Stimulated activated CD8-positive, alpha-beta memory T cell treated with anti-CD3 and anti-CD28 coated beads, Interleukin-4, amount 100 ng/mL, for 48 hours (primary cell): ENCODE results near the gene AGAP2.
A peak's percentile ranks its signal among the peaks of the same experiment; 100 is the strongest.

ENCODE experiments used
- DNase-seq: peaks from one replicate; pipeline ENCODE4 v3.0.0-alpha.2; 2020

Gene AGAP2

DNA sequence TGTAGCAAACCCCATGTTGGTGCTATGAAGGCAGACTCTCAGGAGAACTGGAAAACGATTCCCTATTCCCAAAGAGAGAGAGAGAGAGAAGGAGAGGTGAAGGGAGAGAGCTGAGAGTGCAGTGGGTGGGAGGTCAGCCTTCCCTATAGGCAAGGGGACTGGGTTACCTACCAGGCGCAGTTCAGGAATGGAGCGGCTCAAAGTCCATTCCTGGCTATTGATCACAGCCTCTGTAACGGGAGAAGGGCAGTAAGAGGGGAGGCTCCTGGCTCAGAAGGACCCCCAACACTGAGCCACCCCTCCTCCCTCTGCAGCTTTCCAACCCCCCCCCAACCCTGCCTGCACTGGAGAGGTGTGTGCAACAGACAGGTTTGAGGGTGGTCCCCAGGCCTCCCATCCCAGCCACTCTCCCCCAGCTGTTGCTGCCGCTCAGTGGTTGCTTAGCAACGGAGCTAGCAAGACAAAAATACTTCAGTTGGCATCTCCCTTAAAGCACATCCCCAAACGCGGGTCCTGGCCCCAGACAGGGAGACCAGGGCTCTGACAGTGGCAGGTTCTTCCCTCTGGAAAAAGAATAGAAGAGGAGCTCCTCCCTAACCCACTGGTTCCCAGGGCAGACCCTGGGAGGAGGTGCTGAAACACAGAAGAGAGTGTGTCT, 3.2 kb downstream of the AGAP2 start:
- DNase-seq = no peak

DNA sequence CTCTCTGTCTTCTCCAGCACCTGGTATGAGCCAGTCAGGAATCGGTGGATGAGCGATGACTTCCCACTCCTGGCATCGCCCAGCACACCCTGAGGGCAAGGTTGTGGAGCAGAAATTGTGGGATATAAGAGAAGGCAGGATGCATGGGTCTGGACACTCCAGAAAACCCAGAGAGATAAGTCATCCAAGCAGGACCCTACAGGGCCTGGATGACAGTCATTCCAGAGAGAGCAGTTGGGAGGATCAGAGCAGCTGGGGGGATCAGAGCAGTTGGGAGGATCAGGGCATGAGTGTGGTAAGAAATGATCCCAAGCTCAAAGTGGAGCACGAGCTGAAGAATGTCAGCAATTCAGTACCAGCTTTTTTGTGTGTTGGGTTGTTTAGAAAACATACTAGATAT, 4.0 kb downstream of the AGAP2 start:
- no peak for DNase-seq

DNA sequence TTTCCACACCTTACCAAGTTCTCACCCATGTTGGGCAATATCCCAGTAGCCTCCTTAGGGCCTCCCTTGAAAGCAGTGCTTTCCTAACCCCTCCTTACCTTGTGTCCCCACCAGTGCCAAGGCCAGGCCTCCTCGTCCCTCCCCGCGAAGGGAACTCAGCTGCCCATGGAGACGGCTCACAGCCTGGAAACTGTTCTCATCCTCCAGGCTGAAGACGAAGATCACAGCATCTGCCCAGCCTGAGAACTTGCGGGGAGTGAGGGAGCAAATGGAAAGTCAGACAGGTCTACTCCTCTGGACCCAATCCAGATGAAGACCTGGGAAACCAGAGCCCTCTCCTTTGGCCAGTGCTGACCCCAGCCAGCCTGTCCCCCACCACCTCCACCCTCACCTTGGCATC, 4.6 kb downstream of the AGAP2 start:
- DNase-seq = no peak

DNA sequence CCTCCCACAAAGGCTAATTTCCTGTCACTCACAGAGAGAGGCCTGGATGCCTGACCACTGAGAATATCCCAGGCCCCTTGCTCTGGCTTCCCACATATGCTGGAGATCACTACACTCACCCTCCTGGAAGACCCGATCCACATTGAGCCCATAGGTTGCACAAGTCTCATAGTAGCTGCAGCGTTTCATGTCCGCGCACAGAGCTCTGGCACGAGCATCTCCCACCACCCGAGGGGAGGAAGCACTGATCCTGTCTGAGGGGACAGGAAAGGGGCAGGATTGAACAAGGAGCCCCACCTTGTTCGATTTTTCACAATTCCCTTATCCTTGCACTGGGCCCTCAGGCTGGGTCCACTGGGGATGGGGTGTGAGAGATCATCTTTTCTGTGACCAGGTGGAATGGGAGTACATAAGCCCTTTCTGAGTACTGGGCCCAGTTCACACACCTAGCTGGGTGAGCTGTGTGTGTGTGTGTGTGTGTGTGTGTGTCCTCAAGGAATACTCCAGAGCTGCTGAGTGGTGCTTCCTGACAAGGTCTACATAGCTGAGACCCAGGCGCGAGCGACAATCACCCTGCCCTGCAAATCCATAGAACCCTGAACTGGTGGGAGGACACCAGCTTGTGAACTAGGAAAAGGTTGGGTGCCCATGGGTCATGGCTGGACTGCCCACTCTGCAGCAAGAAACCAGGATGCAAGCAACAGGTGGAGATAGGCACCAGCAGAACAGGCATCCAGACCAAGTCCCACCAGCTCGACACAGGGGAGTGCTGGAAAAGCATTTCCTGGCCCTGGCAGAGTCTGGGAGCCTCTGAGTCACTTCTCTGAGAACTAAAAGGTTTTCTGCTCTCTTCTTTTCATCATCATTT, 5.6 kb downstream of the AGAP2 start:
- DNase-seq = no peak

DNA sequence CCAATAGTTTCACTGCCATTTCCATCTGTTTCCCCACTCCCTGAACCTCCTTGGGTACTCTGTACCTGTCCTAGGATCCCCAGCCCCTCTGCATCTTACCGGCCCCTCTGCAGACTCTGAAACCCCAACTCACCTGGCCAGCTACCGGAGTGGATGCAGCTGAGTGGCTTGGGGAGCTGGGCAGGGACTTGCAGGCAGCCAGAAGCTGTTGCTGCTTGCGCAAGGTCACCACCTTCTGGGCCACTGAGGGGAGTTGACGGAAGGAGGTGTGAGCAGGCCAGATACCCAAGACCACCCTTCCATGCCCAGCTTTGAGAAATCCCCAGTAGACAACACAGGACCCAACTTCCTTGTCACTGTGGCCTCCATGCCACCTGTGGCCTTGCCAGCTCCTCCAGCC, 6.3 kb downstream of the AGAP2 start:
- DNase-seq = no peak

DNA sequence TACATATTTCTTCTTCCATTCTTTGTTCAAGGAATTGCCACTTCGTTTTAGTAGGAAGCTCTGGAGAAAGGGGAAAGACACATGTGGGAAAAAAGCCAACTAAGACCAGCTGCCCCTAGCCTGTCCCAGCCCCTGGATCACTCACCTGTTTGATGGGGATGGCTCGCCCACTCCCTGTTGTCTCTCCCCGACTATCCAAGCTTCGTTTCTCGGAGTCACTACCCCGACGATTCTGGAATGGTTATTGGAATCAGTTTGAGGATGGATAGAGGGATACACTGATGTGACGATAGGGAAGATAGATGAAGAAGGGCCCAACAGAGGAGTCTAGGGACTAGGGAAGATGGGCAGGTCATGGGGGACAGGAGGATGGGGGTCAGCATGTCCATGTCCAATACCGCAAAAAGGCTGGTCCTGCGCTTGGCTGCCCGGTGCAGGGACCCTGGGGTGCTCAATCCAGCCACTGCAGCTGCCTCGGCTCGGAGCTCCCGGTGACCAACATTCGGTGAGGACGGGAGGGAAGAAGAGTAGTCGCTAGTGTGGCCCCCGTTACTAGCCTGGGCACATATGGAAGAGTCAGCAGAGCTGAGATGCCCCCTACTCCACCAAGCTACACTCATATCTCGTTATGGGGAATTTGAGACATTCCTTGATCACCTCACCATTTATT, 7.0 kb downstream of the AGAP2 start:
- no peak for DNase-seq

DNA sequence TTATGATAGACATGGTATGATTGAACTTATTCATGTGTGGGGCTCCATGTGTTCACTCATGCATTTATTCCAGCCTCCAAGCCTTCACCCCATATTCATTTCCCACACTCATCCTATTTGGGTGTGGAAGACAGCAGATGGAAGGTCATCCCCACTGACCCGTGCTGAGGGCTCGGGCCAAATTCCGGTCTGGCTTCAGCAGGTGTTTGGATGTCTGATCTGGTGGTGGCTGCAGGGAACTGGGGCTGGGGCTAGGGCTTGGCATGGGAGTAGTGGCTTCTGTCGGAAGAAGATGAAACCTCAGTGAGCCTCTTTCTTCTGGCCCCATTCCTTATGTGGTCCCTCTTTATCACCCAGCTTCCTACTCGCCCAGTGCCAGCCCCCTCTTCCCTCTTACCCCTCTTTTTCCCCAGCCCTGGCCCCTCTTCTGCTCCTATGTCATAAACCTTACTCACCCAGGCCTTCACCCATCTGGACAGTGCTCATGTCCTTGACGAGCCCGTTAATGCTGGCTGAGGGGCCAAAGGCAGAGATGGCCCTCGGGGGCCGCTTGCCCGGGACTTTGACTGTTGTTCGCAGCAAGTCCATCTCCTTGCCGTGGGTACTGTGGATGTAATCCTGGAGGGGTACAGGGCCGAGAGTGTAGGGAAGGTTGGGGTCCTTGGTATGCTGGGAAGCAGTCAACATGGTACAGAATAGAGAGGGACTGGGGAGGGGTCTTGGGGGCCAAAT, 8.0 kb downstream of the AGAP2 start:
- no peak for DNase-seq

DNA sequence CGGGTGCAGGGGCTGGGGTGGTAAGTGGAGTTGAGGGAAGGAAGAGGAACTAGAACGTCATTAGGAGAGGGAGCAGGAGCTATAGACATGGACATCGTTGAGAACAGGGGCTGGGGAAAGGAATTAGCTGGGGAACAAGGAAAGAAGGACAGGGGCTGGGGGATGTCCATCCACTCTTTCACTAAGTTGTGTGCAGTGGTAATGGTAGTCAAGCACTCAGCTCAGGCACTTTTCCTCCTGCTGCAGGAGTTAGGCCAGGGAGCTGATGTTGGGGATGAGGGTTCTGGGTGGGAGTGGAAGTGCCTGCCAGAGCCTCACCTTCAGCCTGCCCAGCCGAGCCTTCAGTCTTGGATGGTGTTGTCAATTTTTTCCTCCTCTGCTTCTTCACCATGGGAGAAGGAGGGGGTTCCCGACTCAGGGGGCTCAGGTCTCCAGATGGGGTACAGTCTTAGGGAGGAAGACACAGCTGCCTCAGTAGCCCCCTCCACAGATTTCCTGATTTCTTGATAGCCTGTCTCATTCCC, 9.2 kb downstream of the AGAP2 start:
- no peak for DNase-seq

DNA sequence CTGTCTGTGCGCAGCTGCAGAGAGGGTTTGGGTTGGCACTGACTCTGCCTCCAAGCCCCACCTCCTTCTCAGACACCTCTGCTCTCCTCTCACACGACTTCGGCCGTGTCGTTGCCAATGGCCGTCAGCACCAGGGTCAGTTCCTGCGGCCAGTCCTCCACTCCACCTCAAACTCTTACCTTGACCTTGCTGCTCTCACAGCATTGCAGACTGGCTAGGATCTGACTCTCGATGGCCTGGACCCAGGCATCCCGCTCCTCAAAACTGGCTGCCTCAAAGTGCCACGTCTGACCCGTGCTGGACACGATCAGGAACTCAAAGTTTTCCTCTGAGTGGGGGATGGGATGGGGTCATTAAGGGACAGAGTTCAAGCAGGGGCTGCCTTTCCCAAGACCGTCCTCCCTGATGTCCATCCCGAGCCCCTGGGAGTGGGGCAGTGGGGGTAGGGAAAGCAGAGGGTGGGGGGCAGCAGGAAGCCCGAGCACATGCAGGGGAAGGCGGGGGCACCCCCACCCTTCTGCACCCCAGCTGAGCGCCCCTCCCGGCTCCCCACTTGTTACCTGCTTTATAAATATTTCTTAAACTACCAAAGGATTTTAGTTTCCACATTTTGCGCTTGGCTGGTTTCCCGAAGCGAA, 10.7 kb downstream of the AGAP2 start:
- DNase-seq = peak; percentile 16

DNA sequence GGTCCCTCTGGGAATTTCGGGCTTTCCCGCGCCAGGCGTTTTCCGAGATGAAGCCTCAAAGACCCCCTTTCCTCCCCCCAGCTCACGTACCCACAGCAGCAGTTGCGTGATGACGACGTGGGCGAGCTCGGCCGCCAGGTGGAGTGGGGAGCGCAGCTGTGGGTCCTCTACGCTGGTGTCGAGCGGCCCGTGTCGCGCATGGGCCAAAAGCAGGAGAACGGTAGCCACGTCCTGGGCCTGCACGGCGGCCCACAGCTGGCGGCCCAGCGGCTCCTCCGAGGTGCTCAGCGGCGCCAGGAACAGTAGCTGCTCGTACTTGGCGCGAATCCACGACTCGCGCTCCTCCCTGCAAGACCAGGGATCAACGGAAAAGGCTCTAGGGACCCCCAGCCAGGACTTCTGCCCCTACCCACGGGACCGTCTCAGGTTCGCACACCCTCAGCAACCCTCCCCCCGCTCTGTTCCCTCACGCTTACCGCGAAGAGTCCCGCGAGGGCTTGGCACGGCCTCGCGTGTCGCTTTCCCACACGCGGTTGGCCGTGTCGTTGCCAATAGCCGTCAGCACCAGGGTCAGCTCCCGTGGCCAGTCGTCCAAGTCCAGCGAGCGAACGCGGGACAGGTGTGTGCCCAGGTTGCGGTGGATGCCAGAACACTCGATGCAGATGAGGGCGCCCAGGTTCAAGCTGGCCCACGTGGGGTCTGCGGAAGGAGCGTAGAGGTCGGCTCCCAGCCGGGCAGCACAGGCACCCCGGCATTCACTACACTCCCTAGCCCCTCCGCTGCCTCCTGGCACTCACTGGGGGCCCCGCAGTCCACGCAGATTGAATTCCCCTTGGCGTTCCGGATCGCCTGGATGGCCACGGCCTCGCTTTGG, 11.4 kb downstream of the AGAP2 start:
- peak; percentile 14 for DNase-seq

DNA sequence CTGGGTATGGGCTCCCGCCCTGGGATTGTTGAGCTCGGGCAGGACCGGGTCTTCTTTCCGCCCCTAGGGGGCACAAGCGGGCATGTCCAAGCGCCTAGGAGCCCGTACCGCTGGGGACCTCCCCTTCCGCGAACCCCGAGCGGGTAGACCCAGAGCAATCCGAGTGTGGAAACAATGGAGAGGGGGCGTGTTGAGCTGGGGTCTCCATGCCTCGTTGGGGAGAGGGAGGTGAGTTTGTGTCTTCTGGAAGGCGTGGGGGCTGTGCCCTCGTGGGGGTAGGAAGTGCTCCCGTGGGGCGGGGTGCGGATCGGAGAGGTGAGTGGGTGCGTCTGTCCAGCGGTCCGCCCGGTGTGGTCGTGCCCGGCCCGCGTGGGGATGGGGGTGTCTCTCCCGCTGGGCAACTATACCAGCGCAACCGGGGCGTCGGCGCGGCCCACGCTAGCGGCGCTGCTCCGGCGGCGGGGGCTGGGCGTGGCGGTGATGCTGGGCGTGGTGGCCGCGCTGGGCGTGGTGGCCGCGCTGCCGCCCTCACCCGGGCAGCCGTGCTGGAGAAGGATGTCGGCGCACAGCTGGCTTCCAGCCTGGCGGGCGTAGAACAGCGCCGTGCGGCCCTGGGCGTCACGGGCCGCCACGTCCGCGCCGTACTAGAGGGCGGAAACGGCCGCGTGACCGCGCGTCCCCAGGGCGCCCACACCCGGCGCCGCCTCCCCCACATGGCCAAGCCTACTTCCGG, 12.2 kb downstream of the AGAP2 start:
- DNase-seq = peak; percentile 52

DNA sequence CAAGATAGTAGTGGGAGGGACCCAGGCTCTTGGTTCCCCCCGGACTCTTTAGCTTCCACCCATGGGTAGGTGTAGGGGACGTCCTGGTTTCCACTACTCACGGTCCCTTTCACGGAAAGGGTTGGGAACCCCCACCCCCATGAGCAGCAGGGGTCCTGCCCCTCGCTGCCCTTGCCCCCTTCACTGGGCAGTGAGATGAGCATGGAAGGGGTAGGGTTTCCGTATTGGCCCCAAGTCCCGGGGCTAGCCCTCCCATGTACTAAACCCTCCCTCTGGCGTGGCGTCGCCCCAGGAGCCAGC, 12.7 kb downstream of the AGAP2 start:
- DNase-seq = no peak

DNA sequence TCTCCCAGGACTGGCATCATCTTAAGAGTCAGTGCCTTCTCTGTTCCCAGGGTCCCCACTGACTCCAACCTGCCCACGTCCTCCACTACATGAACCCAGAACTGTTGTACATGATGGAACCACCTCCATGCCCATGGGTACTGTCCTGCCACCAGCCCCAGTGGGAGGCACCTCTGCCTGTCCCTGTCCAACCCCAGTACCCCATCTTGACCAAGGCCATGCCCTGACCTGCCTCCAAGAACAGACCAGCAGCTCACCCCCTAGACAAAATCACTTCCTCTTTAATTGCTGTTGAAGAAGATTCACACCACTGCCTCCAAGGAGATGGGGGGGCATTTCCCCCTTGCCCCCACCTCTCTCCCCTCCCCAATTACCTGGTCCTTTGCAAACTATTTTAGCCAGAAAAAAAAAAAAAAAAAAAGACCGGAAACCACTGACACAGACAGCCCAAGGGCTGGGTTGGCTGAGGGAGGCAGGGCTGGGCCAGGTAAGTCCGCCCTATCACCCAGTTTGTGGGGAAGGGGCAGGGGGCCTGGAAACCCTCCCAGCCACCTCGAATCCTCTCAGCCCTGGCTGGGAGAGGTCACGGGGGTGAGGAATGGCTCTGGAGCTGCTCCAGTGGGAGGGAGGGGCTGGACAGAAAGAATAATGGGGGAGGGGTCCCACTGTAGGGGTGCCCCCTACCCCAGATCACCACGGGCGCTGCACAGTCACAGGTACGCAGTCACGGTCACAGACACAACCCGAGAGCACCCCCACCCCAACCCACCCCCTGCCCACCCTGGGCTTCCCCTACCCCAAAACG, 13.4 kb downstream of the AGAP2 start:
- peak; percentile 21 for DNase-seq

DNA sequence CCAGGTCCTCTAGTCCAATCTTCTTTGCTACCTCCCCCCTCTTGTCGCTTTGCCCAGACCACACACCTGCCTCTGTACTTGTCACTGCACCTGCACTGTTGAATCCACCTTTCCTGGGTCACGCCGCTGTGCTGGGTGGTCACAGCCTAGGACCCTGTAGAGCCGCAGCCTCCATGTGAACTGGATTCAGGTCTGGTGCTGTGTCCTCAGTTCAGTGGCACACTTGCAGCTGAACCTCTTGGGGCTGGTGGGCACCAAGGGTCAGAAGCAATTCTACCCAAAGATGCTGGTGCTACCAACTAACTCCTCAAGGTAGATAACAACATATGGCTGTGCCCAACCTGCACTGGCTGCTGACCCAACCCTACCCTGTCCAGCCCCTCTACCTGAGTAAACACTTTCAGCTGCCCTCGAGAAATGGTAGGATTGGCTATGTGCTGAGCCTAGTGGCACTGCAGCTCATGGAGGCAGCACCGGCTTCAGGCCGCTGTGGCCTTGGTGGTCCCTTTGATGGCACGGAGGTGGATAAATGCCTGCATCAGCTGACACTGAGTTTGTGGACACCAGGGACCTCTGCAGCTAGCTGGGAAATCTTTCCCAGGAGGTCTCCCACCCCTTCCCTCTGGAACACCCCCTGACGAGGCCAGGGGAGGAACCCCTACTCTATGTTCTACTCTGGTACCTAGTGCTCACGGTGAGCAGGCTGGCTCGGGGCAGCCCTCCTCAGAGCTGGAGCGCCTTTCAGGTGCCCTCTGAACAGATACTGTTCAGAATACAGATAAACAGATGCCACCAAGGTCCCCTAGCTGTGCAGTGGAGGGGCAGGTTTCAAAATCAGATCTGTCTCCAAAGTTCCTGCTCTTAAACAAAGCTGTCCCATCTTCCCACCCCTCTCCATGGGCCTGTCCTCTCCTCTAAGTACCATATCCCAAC, 14.3 kb downstream of the AGAP2 start:
- peak; percentile 23 for DNase-seq

DNA sequence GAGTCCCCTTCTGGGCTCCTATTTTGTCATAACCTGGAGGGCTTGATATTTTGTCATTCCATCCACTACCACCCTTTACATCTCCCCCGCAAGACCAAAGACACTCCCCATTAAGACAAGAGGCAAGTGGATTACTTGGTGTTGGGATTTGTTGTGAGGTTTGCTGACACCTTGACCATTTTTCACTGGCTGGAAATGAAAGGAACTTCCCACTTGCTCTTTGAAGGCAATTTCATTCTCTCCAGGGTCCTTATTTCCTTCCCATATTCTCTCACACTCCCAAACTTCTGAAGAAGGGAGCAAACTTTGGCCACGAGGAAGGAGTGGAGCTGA, 14.9 kb downstream of the AGAP2 start:
- no peak for DNase-seq

DNA sequence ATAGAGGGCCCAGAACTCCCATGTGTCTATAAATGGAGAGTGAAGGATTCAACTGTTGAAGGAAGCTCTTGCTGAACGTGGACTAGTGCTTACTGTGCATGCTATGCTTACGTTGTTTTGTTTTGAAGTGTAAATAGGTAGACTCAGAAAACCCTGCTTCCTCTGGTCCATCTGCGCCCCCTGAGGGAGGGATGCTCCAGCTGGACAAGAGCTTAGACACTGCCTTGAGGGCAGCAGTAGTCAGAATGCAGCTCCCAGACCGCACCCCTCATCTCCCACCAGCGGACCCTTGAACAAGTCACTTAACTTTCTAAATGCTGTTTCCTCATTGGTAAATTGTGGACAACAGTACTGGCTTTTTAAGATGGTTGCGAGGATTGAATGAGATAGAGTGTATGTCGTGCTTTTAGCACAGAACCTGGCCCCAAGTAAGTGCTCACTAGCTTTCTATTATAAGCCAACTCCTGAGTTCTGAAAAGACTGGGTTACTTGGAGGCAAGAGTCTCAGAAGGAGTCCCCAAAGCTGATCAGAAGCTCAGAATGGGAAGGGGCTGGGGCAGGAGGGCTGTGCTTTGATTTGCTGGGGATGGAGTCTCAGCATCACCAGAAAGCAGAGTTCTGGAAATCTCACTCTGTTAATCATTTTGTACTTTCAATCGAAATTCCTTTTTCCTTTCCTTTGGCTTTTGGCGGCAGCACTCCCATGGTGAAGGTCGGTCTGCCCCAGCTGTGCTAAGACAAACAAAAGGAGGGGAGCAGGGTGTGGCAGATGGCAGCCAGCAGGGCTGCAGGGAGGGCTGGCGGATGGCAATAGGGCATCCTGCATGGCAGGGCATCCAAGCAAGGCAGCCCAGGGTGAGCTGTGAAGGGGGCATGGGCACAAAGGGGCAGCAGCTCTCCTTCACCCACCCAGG, 15.6 kb downstream of the AGAP2 start:
- DNase-seq = peak; percentile 18

DNA sequence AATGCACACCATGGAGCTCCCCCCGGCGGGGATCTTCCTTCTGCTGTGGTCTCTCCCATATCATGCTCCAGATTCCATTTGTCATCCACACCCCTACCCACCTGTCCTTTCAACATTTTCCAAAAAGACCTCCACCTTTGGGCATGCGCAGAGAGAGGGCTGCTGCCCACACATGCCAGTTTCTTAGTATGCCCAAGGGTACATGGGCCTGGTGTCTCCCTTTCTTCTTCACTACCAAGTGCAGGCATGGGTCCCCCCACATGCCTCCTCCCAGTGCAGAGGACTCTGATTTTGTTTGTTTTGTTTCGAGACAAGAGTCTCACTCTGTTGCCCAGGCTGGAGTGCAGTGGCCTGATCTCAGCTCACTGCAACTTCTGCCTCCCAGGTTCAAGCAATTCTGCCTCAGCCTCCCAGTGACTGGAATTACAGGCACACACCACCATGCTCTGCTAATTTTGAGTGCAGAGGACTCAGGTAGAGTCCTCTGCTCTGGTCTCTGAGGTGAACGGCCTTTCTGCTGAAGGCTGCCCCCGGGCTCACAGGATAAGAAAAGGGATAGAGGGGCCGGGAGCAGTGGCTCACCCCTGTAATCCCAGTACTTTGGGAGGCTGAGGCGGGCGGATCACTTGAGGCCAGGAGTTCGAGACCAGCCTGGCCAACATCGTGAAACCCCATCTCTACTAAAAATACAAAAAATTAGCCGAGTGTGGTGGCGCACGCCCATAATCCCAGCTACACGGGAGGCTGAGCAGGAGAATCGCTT, 16.5 kb downstream of the AGAP2 start:
- peak; percentile 15 for DNase-seq
